Right ventricle myocardium inferior (tissue), 1 donor: ENCODE measurements around the gene MEX3D. TPM values are rescaled to one million over a fixed set of nuclear protein-coding genes. Genes with fewer than 3 reads are reported as not detected.

Source experiments
- ATAC-seq: fragments of 200-7000 bp; cut with Tn5 transposase; one replicate; pipeline ENCODE4 v1.9.1; 2020; ENCODE audit warnings: mild to moderate bottlenecking, moderate library complexity
- DNase-seq: peaks from one replicate; pipeline ENCODE4 v3.0.0; 2021; ENCODE audit errors: missing footprints
- intact Hi-C: fragments of 100-400 bp; cut with DNase I; formaldehyde crosslinking; loops from one replicate; pipeline ENCODE4 v1.11.0; 2022
- total RNA-seq: library from RNA; stranded (reverse); fragmentation: NEBNext Ultra II Directional; extraction: Animal tissue kit (Norgen Biotek cat#: 25700); gene quantifications from one replicate; pipeline ENCODE4 v1.2.1, GENCODE V29; 2021
- donor health status: DM: no; HTN: yes; CAD: no; lungs with severe emphysema.

The MEX3D gene
- total RNA-seq, 1 donor from 2014 or later, result 9.6 TPM

DNA sequence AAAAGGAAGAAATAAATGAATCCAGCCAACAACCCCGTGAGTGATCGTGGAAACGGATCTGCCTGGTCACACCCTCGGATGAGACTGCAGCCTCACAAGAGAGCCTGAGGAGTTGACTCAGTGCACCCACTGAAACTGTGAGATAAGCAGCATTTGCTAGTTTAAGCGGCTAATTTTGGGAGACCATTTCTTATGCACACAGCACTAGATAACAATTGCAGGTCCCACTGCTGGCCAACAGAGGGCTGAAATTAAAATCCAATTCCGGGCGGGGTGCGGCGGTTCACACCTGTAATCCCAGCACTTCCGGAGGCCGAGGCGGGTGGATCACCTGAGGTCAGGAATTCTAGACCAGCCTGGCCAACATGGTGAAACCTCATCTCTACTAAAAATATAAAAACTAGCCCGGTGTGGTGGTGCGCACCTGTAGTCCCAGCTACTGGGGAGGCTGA is 33.5 kb upstream of the MEX3D start:
- intact Hi-C loops, result no loop called here
- ATAC-seq, result no peak

DNA sequence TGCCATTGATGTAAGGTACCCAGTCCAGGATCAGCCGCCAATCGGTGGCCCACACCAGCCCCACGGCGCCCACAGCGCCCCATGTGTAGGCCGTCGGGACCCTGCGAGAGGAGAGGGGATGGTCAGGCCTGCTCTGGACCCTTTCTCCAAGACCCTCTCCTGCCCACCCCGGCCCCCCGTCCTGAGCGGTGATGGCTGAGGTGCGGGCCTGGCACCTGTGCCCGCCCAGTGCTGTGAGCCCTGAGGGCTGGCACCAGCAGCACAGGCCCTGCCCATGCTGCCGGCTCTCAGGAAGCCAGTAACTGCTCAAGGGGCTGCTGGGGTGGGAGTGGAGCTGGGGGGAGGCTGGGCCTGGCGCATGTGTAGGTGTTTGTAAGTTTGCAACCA is 31.3 kb upstream of the MEX3D start:
- intact Hi-C loops, result no loop called here
- DNase-seq, result peak; percentile 43
- no peak for ATAC-seq

More for the DNA sequence above, 33.5 kb upstream of the MEX3D start:
- peak; percentile 71 for DNase-seq

DNA sequence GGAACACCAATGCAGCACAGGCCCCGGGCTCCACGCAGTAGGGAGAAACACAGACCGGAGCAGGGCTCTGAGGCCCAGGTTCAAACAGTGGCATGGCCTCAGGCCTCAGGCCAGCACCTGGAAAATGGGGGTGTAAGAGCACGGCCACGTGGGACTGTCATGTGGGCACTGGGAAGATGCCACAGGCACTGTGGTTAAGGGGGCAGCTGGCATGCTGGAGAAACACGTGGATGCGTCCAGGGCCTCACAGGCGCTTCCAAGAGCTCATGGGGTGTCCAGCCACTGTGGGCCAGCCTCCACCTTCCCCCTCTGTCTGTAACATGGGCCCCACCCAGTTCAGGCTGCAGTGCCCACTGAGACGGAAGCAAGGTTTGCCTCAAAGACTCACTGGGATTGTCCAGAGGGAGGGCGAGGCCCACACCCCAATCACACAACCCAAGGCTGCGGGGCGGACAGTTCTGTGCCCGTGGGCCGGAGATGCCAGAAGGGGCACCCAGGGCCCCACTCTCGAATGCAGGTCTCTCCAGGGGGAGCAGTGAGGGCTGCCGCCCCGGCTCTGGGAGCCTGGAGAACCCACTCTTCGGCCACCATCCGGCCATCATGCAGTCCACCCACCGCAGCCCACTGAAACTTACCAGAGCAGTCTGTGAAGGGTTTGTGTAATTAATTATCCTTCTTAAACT is 30.8 kb upstream of the MEX3D start:
- ATAC-seq, result no peak
- intact Hi-C loops, result no loop called here

DNA sequence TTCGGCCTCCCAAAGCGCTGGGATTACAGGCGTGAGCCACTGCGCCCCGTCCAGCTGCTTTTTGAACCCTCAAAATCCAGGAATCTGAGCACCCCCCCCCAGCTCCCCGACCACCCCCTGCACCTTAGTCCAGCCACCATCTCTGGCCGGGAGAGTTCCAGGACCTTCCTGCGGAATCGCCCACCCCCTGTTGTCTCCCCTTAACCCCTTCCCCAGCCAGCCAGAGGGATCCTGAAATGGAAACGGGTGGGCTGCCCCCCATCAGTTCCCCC is 25.3 kb upstream of the MEX3D start:
- DNase-seq (peak; percentile 42), ATAC-seq (no peak)
- intact Hi-C loops, result no loop called here

More for the DNA sequence above, 30.8 kb upstream of the MEX3D start:
- peak; percentile 57 for DNase-seq

DNA sequence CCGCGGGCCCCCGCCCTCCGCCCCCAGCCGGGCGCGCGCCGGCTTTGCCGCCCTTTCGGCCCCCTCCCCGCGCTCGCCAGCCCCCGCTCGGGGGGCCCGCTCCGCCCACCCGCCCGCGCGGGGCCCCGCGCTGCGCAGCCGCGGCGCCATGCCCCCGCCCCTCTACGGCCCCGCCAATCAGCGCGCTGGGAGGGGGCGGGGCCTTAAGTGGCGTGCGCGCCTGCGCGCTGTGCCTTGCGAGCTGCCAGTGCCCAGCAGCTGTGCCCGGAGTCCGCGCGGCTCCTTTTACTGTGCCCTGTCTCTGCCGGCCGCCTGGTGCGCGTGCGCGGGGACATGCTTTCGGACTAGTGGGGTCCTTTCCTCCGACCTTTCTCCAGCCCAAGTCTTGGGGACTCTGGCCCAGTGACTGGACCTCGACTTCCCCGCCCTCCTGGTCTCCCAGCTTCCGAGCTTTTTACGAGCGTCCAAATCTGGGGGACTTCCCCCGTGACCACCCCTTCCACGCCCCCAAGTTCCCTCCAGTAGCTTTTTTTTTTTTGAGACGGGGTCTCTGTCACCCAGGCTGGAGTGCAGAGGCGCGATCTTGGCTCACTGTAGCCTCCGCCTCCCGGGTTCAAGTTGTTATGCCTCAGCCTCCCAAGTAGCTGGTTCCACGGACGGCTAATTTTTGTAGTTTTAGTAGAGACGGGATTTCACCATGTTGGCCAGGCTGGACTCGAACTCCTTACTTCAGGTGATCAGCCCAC is 24.8 kb upstream of the MEX3D start, which contains the start of gene MBD3:
Gene MBD3 (minus strand): TSS at position 111 of the 746 bp plus-strand sequence. CDS start 234 bp downstream, outside the sequence.
- DNase-seq (peak; percentile 98), ATAC-seq (peak; percentile 93)
- intact Hi-C loops, result no loop called here

DNA sequence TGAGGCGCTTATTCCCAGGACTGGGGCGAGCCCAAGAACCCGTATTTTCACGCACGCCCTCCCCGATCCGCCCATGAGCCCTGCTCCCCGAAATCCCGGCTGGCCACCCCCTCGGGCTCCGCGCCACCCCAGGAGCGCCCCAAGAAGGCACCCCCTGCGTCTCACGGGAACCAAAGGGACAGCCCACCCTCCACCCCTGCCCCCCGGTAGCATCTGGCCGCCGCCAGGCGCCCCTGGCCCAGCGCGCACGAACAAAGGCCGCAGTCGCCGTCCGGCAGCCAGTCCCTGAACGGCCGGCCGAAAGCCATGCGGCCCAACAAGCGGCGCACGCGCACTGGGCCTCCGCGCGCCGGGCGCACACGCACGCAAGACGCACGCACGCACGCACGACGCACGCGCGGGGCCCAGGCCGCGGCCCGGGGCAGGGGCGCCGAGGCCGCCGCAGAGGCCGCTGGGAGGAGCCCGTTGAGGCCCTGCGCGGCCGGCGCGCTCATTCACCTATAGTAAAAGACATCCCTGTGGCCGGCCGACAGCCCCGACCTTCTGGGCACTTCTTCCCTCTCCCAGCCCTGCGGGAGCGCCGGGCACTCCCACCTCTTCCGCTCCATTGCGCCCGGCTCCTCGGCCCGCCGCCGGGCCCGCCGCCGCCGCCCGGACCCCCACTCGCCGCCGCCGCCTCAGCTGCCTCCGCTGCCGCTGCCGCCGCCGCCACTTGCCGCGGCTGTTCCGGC is 24.1 kb upstream of the MEX3D start:
- intact Hi-C loops, result no loop called here
- ATAC-seq (peak; percentile 86), DNase-seq (peak; percentile 95)

DNA sequence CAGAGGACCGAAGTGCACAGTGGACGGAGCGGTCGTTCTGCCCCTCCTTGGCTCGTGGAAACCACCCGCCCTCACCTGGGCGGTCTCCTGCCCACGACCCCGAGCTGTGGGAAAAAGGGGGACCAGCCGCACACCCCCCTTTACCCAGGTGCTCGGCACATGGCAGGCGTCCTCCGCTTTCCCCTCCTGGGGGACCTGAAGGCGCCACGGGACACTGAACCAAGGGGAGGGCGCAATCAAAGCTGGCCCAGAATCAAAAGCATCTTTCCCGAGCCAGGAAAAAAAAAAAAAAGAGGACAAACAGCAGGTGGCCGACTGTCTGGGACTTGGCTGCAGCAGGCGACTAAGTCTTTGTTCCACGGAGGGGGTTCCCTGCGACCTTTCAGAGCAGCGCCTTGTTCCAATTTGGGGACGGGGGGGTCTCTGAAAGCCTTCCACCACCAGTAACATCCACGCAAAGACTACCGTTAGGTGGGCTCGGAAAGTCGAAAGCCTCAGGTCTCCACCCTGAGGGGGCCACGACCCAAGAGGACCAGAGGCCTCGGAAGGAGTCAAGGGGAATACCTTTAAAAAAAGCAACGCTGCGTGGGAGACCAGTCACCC is 23.4 kb upstream of the MEX3D start:
- ATAC-seq, result no peak

DNA sequence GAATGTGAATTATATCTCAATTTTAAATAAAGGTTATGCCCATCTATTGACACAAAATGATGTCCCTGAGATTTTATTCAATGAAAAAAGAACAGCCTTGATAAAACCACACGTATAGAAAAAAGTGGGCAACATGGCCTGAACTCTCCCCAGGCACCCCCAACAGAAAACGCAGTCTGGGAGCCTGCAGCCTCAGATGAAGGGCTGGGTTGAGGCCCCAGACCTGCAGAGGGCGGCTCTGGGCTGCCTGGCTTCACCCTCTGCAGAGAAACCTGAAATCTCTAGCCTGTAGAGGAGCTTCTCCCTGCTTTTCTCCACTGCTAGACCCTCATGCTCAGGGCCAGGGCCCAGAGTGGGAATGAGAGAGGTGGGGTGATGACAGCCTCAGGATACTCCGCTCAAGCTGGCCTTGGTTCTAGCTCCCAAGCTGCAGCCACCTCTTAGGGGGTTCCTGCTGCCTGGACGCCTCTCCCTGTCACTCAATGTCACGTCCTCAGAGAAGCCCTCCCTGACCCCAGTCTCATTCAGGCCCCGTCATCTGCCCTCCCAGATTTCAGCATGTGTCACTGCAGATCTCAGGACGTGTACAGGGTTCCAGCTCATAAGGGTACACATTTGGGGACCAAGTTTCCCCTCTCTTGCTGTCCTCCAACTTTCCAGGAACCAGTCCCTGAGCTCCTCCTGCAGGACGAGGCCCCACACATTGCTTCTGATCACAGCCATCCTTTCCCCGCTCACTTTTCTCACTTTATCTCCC is 22.7 kb upstream of the MEX3D start:
- intact Hi-C loops, result loop anchor here (2.0 kb wide), 1 partner anchor 24 kb away; no protein-coding TSS in a partner anchor
- no peak for ATAC-seq
- DNase-seq, result no peak

More for the DNA sequence above, 23.4 kb upstream of the MEX3D start:
- intact Hi-C loops, result loop anchor here (2.0 kb wide), 1 partner anchor 25 kb away; no protein-coding TSS in a partner anchor
- peak; percentile 57 for DNase-seq

DNA sequence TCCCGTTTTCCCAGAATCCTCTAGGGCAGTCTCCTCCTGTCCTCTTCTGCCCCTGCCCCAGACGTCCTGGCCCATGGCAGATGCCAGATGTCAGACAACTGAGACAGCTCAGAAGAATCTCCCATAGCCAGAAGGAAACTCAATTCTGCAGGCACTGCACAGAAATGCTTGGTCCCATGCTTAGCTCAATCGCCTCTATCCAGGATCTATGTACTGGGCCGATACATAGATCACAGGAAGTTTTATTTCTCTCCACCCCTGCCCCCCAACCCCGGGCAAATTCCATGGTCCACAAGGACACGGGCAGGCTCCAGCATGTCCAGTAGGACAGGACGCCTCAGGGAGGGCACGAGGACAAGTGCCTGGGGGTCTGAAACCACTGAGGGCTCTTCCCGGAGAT is 19.7 kb upstream of the MEX3D start:
- DNase-seq, result no peak
- no peak for ATAC-seq

DNA sequence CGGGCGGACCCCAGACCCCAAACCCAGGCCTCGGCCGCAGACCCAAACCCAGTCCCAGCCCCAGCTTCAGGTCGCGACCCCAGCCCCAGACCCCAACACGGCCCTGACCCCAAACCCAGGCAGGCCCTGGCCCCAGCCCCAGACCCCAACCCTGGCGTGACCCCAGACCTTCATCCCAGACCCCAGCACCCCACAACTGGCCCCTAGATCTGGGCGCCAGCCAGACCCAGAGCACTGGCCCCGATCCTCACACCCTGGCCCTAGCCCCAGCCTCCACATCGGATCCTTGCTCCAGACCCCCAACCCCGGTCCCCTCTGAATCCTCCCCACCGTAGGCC is 17.1 kb upstream of the MEX3D start:
- ATAC-seq, result no peak
- DNase-seq, result no peak
- intact Hi-C loops, result no loop called here

More for the DNA sequence above, 19.7 kb upstream of the MEX3D start:
- intact Hi-C loops, result no loop called here

DNA sequence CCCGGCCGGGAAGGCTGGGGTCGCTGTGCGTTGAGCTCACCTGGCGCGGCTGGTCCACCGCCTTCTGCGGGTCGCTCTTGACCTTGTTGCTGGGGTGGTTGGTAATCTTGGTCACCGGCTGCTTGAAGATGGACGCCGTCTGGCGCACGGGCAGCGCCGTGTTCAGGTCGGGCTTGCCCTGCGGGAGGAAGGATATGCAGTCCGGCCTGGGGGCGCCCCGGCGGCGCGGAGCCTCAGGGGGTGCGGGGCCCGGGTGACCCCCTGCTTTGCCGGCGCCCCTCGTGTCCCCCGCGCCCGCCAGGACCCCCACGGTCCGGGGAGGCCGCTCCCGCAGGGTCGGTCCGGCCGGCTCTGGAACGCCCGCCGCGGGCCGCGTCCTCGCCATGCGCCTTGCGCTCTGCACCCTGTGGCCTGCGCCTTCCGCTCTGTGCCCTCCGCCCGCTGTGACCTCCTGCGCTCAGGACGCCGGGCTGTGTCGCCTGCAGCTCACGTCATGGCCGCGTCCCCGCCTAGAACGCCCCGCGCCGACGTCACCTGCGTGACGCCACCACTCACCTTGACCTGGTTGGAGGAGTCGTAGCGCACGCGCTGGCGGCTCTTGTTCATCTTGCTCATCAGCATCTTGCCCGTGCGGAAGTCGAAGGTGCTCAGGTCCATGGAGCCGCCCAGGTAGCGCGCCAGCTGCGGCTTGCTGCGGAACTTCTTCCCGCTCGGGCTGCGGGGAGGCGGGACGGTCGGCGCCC is 16.5 kb upstream of the MEX3D start:
- ATAC-seq (no peak), DNase-seq (no peak)
- intact Hi-C loops, result no loop called here

DNA sequence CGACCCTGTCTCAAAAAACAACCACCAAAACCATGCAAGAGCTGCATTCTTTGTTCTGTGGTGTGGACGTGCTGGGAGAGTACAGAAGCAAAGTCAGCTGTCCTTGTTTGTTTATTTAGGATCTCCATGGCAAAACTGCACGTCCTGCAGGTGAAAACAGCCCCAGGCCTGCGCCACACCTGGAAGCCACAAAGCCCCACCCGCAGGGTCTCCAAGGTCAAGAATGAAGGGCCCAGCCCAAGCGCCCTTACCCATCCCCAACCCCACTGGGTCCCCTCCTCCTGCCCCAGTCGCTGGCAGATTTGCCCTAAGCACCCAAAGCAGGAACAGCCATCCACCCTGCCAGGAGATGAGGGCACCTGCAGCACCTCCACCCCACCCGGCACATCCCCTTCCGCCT is 14.1 kb upstream of the MEX3D start:
- DNase-seq (no peak), ATAC-seq (no peak)
- intact Hi-C loops, result no loop called here

DNA sequence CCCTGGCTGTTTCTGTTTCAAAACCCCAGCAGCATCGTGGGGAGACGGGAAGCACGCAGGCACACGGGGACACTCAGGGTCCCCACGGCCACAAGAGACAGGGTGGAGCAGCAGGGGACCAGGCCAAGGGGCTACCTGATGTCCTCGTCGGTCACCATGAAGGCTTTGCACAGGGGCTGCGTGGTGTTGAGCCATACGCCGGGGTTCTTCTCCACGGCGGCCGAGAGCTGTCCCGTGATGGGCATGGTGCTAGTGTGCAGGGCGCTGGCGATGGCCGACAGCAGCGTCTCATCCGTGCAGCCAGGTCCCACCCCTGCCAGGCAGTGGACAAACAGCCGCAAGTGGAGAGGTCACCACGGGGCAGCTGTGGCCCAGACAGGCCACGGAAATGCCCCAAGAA is 12.8 kb upstream of the MEX3D start:
- DNase-seq (no peak), ATAC-seq (no peak)
- intact Hi-C loops, result no loop called here

DNA sequence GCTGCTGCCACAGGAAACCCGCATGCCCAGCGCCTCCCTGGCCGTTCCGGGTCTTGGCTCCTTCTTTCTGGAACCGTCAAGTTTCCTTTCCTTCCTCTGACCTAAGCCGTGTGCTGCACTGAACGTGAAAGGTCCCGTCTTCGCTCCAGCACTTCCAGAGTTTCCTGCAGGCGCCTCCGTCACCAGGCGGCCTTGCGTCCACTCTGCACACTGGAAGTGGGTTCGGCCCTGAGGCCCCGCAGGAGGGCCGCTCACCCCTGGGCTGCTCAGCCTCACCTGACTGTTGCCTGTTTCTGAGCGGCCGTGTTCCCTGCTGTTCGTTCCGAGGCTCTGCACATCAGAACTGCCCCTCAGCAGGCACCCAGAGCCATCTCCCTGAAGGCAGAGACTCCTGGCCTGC is 12.3 kb upstream of the MEX3D start:
- DNase-seq, result no peak
- intact Hi-C loops, result no loop called here

DNA sequence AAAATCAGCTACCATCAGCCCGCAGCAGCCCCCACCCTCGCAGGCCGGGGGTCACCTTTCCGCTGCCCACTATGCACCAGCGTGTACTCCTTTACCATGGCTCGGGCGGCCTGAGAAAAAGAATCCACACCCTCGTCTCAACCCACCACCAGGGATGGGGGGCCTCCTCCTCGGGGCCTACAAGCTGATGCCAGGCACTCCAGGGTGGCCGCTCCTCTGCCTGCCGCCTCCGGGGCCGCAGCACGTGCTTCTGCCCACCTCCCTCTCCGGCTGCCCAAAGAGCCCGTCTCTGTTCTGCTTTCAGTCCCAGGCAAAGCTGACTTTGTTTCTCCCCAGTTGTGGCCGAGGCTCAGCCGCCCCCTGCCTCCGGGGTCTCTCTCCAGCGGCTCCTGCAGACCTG is 11.1 kb upstream of the MEX3D start:
- DNase-seq (no peak), ATAC-seq (no peak)
- intact Hi-C loops, result no loop called here

More for the DNA sequence above, 12.3 kb upstream of the MEX3D start:
- no peak for ATAC-seq

DNA sequence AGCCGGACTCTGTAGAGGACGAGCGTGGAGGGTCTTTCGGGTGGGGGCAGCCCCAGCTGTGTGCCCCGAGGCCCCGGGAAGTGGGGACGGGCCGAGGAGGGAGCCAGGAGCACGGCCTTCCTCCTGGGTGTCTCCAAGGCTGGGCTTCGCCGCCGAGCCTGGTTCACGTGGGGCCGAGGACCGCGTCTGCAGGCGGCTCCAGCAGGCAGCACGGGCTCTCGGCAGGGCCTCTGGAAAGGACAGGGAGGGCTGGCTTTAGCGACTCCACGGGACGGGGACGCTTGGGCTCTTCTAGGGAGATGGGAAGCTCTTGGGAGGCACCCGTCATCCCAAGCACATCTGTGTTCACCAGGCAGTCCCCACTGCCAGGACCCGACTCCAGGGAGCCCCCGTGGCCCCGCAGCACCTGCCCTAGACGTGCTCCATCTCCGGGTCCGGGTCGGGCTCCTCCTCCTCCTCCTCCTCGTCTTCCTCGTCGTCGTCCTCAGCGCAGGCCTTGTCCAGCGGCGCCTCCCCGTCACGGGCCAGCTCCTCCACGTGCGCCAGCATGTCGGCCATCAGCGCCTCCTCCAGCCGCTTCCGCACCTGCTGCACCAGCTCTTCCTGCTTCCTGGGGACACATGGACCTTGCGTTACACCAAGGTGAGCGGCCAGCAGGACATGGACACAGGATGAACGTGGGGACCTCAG is 9.9 kb upstream of the MEX3D start:
- DNase-seq (no peak), ATAC-seq (peak; percentile 15)
- intact Hi-C loops, result no loop called here

DNA sequence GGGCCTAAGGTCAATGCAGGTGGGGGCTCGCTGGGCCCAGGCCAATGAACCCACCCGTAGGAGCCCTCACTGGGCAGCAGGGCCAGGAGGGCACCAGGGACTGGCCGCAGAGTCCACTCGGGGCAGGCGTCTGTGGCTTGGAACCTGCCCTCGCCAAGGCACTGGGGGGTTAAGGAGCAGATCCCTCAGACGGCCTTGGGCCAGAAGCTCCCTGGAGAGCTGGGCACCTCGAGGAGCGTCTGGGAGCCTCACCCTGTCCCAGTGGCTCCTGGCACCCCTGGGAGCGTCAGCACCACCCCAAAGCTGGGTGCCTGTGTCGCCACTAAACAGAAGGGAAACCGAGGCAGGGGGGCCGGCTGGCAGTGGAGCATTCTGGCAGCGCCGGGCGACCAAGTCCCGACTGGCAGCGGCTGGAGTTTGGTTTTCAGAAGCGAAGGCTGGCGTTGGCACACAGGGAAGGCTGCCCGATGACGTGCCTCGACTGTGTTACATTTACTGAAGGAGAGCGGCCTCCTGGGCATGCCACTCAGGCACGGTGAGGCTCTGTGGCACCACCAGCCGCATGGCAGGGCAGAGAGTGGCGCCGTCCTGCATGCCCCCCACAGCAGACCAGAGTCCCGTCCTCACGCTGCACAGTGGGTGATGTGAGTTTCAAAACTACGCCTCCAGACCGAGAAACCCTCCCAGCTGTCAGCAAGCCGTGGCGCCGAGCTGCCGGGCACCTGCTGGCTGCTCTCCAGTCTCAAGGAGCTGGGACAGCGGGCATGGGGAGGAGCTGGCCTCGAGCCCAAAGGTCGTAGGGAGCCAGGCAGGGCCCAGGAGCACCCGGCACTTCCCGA is 9.2 kb upstream of the MEX3D start:
- DNase-seq (no peak), ATAC-seq (peak; percentile 64)

More for the DNA sequence above, 9.2 kb upstream of the MEX3D start:
- intact Hi-C loops, result no loop called here
